Measurements from ENCODE around the gene SGCD. TPM values are rescaled to one million over a fixed set of nuclear protein-coding genes. Genes with fewer than 3 reads are reported as not detected.

Gene SGCD
- total RNA-seq, 4 donors from 2014 or later = 0.83 to 9.6 (median 1.9) TPM

- Histone ChIP-seq H3K9me3 (no peaks in the 10 kb centered on the region), H3K4me1 (no peaks in the 10 kb centered on the region), H3K36me3 (no peaks in the 10 kb centered on the region), H3K27me3 (no peaks in the 10 kb centered on the region), H3K27ac (no peak overlapping the region), H3K4me3 (no peak overlapping the region)
- TF ChIP-seq CTCF (IDR thresholded peaks at IDR 0.05) = no peak
- TF ChIP-seq POLR2A (IDR thresholded peaks at IDR 0.05) = no peak
- DNase-seq = no peak
These were observed 173.8 kb downstream of the SGCD start for GRCh38 chr5:156500755-156501154.

- no peak overlapping the region for H3K27ac ChIP-seq
- H3K9me3 ChIP-seq = no peaks in the 10 kb centered on the region
- TF ChIP-seq CTCF (IDR thresholded peaks at IDR 0.05) (no peak), POLR2A (IDR thresholded peaks at IDR 0.05) (no peak)
- H3K36me3 ChIP-seq = no peaks in the 10 kb centered on the region
- H3K4me3 ChIP-seq = no peak overlapping the region
- H3K27me3 ChIP-seq = no peaks in the 10 kb centered on the region
- no peaks in the 10 kb centered on the region for H3K4me1 ChIP-seq
- DNase-seq = no peak
These were observed 178.1 kb downstream of the SGCD start for GRCh38 chr5:156505101-156505500.

- TF ChIP-seq CTCF (IDR thresholded peaks at IDR 0.05) = no peak
- no peak for TF ChIP-seq POLR2A (IDR thresholded peaks at IDR 0.05)
- Histone ChIP-seq H3K4me1 (no peaks in the 10 kb centered on the region), H3K4me3 (no peak overlapping the region), H3K9me3 (no peaks in the 10 kb centered on the region), H3K27ac (no peak overlapping the region), H3K36me3 (no peaks in the 10 kb centered on the region), H3K27me3 (no peaks in the 10 kb centered on the region)
- DNase-seq = no peak
These were observed 186.3 kb downstream of the SGCD start for GRCh38 chr5:156513123-156513815.

GRCh38 chr5:156515121-156515520 is 188.2 kb downstream of the SGCD start:
- DNase-seq = no peak
- TF ChIP-seq CTCF (IDR thresholded peaks at IDR 0.05) = no peak
- no peak for TF ChIP-seq POLR2A (IDR thresholded peaks at IDR 0.05)
- H3K9me3 ChIP-seq = no peaks in the 10 kb centered on the region
- no peak overlapping the region for H3K27ac ChIP-seq
- H3K4me3 ChIP-seq = no peak overlapping the region
- no peaks in the 10 kb centered on the region for H3K36me3 ChIP-seq
- H3K4me1 ChIP-seq = no peaks in the 10 kb centered on the region
- H3K27me3 ChIP-seq = no peaks in the 10 kb centered on the region

DNA sequence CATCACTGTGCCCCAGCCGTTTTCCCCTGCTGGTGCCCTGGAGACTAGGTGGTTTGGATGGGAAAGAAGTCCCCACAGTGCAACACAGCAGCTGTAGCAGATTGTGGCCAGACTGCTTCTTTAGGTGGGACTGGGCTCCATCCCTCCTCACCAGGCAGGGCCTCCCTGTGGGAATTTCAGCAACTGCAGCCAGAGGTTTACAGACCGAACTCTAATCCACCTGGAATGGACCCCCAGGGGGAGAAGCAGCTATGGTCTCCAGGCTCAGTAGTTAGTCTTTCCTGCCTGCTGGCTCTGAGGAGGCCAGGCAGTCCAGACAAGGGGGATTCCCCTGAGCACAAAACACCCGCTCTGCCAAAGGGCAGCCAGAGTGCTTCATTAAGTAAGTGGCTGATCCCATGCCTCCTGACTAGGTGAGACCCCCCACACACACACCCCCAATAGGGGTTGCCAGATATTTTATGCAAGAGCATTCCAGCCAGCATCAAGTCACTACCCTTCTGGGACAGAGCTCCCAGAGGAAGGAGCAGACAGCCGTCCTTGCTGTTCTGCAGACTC is 188.9 kb downstream of the SGCD start:
- no peak for DNase-seq
- no peaks in the 10 kb centered on the region for H3K36me3 ChIP-seq
- H3K27me3 ChIP-seq = no peaks in the 10 kb centered on the region
- no peak for TF ChIP-seq CTCF (IDR thresholded peaks at IDR 0.05)
- no peak overlapping the region for H3K4me3 ChIP-seq
- no peak overlapping the region for H3K27ac ChIP-seq
- no peaks in the 10 kb centered on the region for H3K9me3 ChIP-seq
- H3K4me1 ChIP-seq = no peaks in the 10 kb centered on the region
